H9 (cell line): ENCODE data around the gene CERS1. TPM values are rescaled to one million over a fixed set of nuclear protein-coding genes. Genes with fewer than 3 reads are reported as not detected.

Experiments
- DNase-seq: peaks from one replicate; pipeline ENCODE4 v3.0.0-alpha.2; 2017
- H2AFZ ChIP-seq: one replicate; pipeline ENCODE4 v1.6.1; 2013; ENCODE audit warnings: mild to moderate bottlenecking, low read length, control low read depth, moderate library complexity
- H2AK5ac ChIP-seq: 2 replicates; pipeline ENCODE4 v1.6.1; 2013; ENCODE audit warnings: low read length, control low read depth, mixed read lengths; ENCODE audit not compliant: insufficient read length
- H2BK120ac ChIP-seq: one replicate; pipeline ENCODE4 v1.6.1; 2013; ENCODE audit warnings: low read depth, mild to moderate bottlenecking, low read length, control low read depth, inconsistent platforms; ENCODE audit not compliant: poor library complexity, severe bottlenecking
- H2BK12ac ChIP-seq: 2 replicates; pipeline ENCODE4 v1.6.1; 2013; ENCODE audit warnings: low read length, control low read depth, mixed read lengths, low read depth; ENCODE audit not compliant: insufficient read length
- H2BK15ac ChIP-seq: 2 replicates; pipeline ENCODE4 v1.6.1; 2013; ENCODE audit warnings: low read depth, low read length, control low read depth
- H2BK20ac ChIP-seq: one replicate; pipeline ENCODE4 v1.6.1; 2013; ENCODE audit warnings: low read depth, mild to moderate bottlenecking, low read length, control low read depth, inconsistent platforms; ENCODE audit not compliant: poor library complexity, severe bottlenecking
- H2BK5ac ChIP-seq: 2 replicates; pipeline ENCODE4 v1.6.1; 2013; ENCODE audit warnings: low read length, control low read depth, mixed read lengths; ENCODE audit not compliant: insufficient read length
- H3K14ac ChIP-seq: 2 replicates; pipeline ENCODE4 v1.6.1; 2013; ENCODE audit warnings: low read length, control low read depth; ENCODE audit not compliant: insufficient read depth
- H3K18ac ChIP-seq: 2 replicates; pipeline ENCODE4 v1.6.1; 2013; ENCODE audit warnings: low read depth, mild to moderate bottlenecking, mixed read lengths, low read length, control low read depth; ENCODE audit not compliant: insufficient read length
- H3K23ac ChIP-seq: 2 replicates; pipeline ENCODE4 v1.6.1; 2013; ENCODE audit warnings: low read length, control low read depth, mixed read lengths, low read depth; ENCODE audit not compliant: insufficient read length
- H3K23me2 ChIP-seq: 2 replicates; pipeline ENCODE4 v1.6.1; 2013; ENCODE audit warnings: low read depth, mild to moderate bottlenecking, mixed read lengths, low read length, control low read depth; ENCODE audit not compliant: insufficient read length, poor library complexity, severe bottlenecking
- H3K27ac ChIP-seq: 2 replicates; pipeline ENCODE4 v1.5.1; 2013; ENCODE audit warnings: low read length, control low read depth, mixed read lengths, low read depth; ENCODE audit not compliant: insufficient read length
- H3K27me3 ChIP-seq: 2 replicates; pipeline ENCODE4 v1.6.1; 2013; ENCODE audit warnings: low read length, control low read depth, inconsistent platforms; ENCODE audit not compliant: insufficient read depth
- H3K4ac ChIP-seq: 2 replicates; pipeline ENCODE4 v1.6.1; 2013; ENCODE audit warnings: low read depth, mild to moderate bottlenecking, control low read depth, inconsistent platforms, low read length, moderate library complexity
- H3K4me1 ChIP-seq: 2 replicates; pipeline ENCODE4 v1.6.1; 2013; ENCODE audit warnings: low read length, control low read depth, inconsistent platforms; ENCODE audit not compliant: insufficient read depth
- H3K4me2 ChIP-seq: 2 replicates; pipeline ENCODE4 v1.6.1; 2013; ENCODE audit warnings: low read length, control low read depth, mixed read lengths; ENCODE audit not compliant: insufficient read length, insufficient read depth
- H3K56ac ChIP-seq: 2 replicates; pipeline ENCODE4 v1.6.1; 2013; ENCODE audit warnings: low read depth, mild to moderate bottlenecking, mixed read lengths, low read length, control low read depth; ENCODE audit not compliant: insufficient read length
- H3K79me1 ChIP-seq: 2 replicates; pipeline ENCODE4 v1.6.1; 2013; ENCODE audit warnings: low read depth, mild to moderate bottlenecking, moderate library complexity, low read length, control low read depth, inconsistent platforms; ENCODE audit not compliant: insufficient read depth, poor library complexity, severe bottlenecking
- H3K79me2 ChIP-seq: 2 replicates; pipeline ENCODE4 v1.6.1; 2013; ENCODE audit warnings: low read length, control low read depth, inconsistent platforms; ENCODE audit not compliant: insufficient read depth
- H3K9ac ChIP-seq: 2 replicates; pipeline ENCODE4 v1.6.1; 2013; ENCODE audit warnings: low read length, control low read depth, mixed read lengths; ENCODE audit not compliant: insufficient read length; ENCODE audit errors: extremely low read depth
- H3K9me3 ChIP-seq: one replicate; pipeline ENCODE4 v1.6.1; 2013; ENCODE audit warnings: low read depth, low read length, inconsistent platforms; ENCODE audit not compliant: control insufficient read depth
- H3T11ph ChIP-seq: one replicate; pipeline ENCODE4 v1.6.1; 2013; ENCODE audit warnings: mild to moderate bottlenecking, low read length, control low read depth, inconsistent platforms
- H4K20me1 ChIP-seq: one replicate; pipeline ENCODE4 v1.6.1; 2013; ENCODE audit not compliant: control insufficient read depth, insufficient read length, insufficient read depth
- H4K5ac ChIP-seq: 2 replicates; pipeline ENCODE4 v1.6.1; 2013; ENCODE audit warnings: low read depth, mild to moderate bottlenecking, mixed read lengths, low read length, control low read depth; ENCODE audit not compliant: insufficient read length
- H4K8ac ChIP-seq: replicated peaks from 2 replicates; pipeline ENCODE4 v1.6.1; 2013; ENCODE audit warnings: low read length, control low read depth, mixed read lengths, low read depth; ENCODE audit not compliant: insufficient read length
- H4K91ac ChIP-seq: 2 replicates; pipeline ENCODE4 v1.6.1; 2013; ENCODE audit warnings: low read depth, mild to moderate bottlenecking, moderate library complexity, mixed read lengths, low read length, control low read depth; ENCODE audit not compliant: insufficient read length
- H3K27ac Mint-ChIP-seq, 3 experiments: 2 replicates in 2 of 3; 3 replicates in 1 of 3; pipeline ENCODE4 v1.8.0; 2020 to 2021; ENCODE audit warnings: mixed read lengths in 3 of 3, mild to moderate bottlenecking in 1 of 3, moderate library complexity in 1 of 3
- H3K27me3 Mint-ChIP-seq: 2 replicates; pipeline ENCODE4 v1.8.0; 2021; ENCODE audit warnings: low read depth, mild to moderate bottlenecking, moderate library complexity, mixed read lengths
- H3K36me3 Mint-ChIP-seq, 3 experiments: 2 replicates in 2 of 3; 3 replicates in 1 of 3; pipeline ENCODE4 v1.8.0; 2020 to 2021; ENCODE audit warnings: low read depth in 3 of 3, mixed read lengths in 3 of 3; ENCODE audit not compliant: insufficient read depth in 1 of 3
- H3K4me1 Mint-ChIP-seq, 2 experiments: 2 replicates each; pipeline ENCODE4 v1.8.0; 2020; ENCODE audit warnings: mixed read lengths in 2 of 2
- H3K4me3 Mint-ChIP-seq, 2 experiments: 2 replicates in 1 of 2; 3 replicates in 1 of 2; pipeline ENCODE4 v1.8.0; 2020 to 2021; ENCODE audit warnings: mild to moderate bottlenecking in 2 of 2, mixed read lengths in 2 of 2, moderate library complexity in 1 of 2
- H3K9me3 Mint-ChIP-seq, 2 experiments: 2 replicates in 1 of 2; 3 replicates in 1 of 2; pipeline ENCODE4 v1.8.0; 2020; ENCODE audit warnings: mild to moderate bottlenecking in 2 of 2, mixed read lengths in 2 of 2, moderate library complexity in 1 of 2
- WGBS: extraction: QIAGEN DNeasy Blood & Tissue Kit; methylation state at CpG from one replicate; pipeline ENCODE4 v1.1.7; 2013; ENCODE audit warnings: missing lambda C conversion rate, low lambda C conversion rate, mixed read lengths; ENCODE audit not compliant: insufficient read length; ENCODE audit errors: extremely low coverage; 5-methylcytosine and 5-hydroxymethylcytosine counted together
- total RNA-seq: library from RNA; stranded (reverse); gene quantifications from 2 replicates; pipeline ENCODE4 v1.2.1, GENCODE V29; 2021
- TF ChIP-seq, protein P1 (sequence below): fragments of 200-600 bp; sonication (generic); conservative IDR thresholded peaks from 3 replicates; pipeline ENCODE4 v1.8.0; 2021; ENCODE audit warnings: antibody characterized with exemption, mild to moderate bottlenecking

Gene CERS1
- total RNA-seq, 1 experiment from 2014 or later, result 19.3 TPM

DNA sequence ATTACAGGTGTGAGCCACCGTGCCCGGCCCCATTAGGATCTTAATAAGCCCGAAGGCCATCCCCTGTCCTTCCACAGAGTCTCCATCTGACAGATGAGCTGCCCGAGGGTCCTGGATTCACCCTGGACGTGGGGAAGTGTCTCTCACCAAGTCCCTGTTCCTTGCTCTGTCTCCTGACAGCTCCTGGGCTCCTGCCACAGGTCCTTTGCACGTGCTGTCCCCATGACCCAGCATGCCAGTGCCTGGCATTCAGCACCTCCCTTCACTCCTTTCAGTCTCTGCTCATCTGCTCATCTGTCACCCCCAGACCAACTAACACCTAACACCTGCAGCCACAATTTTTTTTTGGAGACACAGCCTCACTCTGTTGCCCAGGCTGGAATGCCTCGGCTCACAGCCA lies 14.5 kb downstream of the CERS1 start:
- Histone ChIP-seq H2BK12ac (no peak overlapping the region), H3K23me2 (peaks cover 3% of the 10 kb centered on the region), H3K56ac (no peak overlapping the region), H3T11ph (no peak overlapping the region), H4K5ac (no peak overlapping the region), H3K79me2 (no peaks in the 10 kb centered on the region), H3K4me1 (no peaks in the 10 kb centered on the region), H3K14ac (no peak overlapping the region), H3K18ac (no peak overlapping the region), H3K79me1 (no peaks in the 10 kb centered on the region), H2BK5ac (no peak overlapping the region), H2BK120ac (no peak overlapping the region), H2AFZ (no peak overlapping the region), H3K27ac (no peak overlapping the region), H2AK5ac (no peak overlapping the region), H3K27me3 (no peaks in the 10 kb centered on the region), H3K4me2 (no peak overlapping the region), H4K20me1 (no peaks in the 10 kb centered on the region), H3K23ac (no peak overlapping the region), H2BK15ac (no peak overlapping the region), H3K9ac (no peak overlapping the region), H3K9me3 (no peaks in the 10 kb centered on the region), H3K4ac (no peak overlapping the region), H4K8ac (no peak overlapping the region), H2BK20ac (no peak overlapping the region), H4K91ac (no peak overlapping the region)
- Mint-ChIP-seq H3K9me3 (peaks cover 0 to 9% of the 10 kb centered on the region in 2 experiments; a peak in 3 of 5 replicates), H3K4me3 (peak overlapping the region in 1 of 2 experiments; percentile 4; a peak in 1 of 5 replicates), H3K27me3 (no peaks in the 10 kb centered on the region), H3K36me3 (peaks cover 32 to 64% (median 46%) of the 10 kb centered on the region in 3 experiments; a peak in 6 of 7 replicates), H3K27ac (no peak overlapping the region), H3K4me1 (no peaks in the 10 kb centered on the region)
- no CpG with 5 or more reads among the region's 7 CpGs for WGBS
- TF ChIP-seq, protein P1, sequence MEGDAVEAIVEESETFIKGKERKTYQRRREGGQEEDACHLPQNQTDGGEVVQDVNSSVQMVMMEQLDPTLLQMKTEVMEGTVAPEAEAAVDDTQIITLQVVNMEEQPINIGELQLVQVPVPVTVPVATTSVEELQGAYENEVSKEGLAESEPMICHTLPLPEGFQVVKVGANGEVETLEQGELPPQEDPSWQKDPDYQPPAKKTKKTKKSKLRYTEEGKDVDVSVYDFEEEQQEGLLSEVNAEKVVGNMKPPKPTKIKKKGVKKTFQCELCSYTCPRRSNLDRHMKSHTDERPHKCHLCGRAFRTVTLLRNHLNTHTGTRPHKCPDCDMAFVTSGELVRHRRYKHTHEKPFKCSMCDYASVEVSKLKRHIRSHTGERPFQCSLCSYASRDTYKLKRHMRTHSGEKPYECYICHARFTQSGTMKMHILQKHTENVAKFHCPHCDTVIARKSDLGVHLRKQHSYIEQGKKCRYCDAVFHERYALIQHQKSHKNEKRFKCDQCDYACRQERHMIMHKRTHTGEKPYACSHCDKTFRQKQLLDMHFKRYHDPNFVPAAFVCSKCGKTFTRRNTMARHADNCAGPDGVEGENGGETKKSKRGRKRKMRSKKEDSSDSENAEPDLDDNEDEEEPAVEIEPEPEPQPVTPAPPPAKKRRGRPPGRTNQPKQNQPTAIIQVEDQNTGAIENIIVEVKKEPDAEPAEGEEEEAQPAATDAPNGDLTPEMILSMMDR, result no peak
- no peak for DNase-seq
